Uterus (tissue), 2 donors: ENCODE results near the gene STEAP2.

ENCODE experiments used
- CTCF ChIP-seq, 4 experiments: fragments of 200-600 bp in 2 of 4; fragments of 450-650 bp in 2 of 4; sonication (generic) in 2 of 4; IDR thresholded peaks; one replicate each; pipeline ENCODE4 v1.5.1; 2016 to 2019; ENCODE audit warnings: antibody characterized with exemption in 4 of 4, mild to moderate bottlenecking in 2 of 4, moderate library complexity in 1 of 4
- POLR2A ChIP-seq, 2 donors: fragments of 450-650 bp; IDR thresholded peaks; one replicate each; pipeline ENCODE4 v1.6.1; 2016; ENCODE audit warnings: antibody characterized with exemption in 2 of 2, mild to moderate bottlenecking in 1 of 2, moderate library complexity in 1 of 2

- TF ChIP-seq CTCF (IDR thresholded peaks at IDR 0.05) (no peak), POLR2A (IDR thresholded peaks at IDR 0.05) (no peak)
Measured at GRCh38 chr7:90232430-90232829, 20.9 kb downstream of the STEAP2 start.
